GM12874 (cell line): ENCODE data around the gene HORMAD1.

Experiments used
- CTCF ChIP-seq: IDR thresholded peaks from 2 replicates; pipeline ENCODE4 v1.5.1; 2011; ENCODE audit warnings: low read depth, mild to moderate bottlenecking, control low read depth, low read length, moderate library complexity; ENCODE audit not compliant: insufficient read depth

Gene HORMAD1

GRCh38 chr1:150662811-150663210 is 57.9 kb downstream of the HORMAD1 start:
- TF ChIP-seq CTCF, result no peak

GRCh38 chr1:150661156-150661555 is 59.5 kb downstream of the HORMAD1 start:
- no peak for TF ChIP-seq CTCF

- TF ChIP-seq CTCF, result no peak
These were observed 60.1 kb downstream of the HORMAD1 start for GRCh38 chr1:150660584-150660983.

- no peak for TF ChIP-seq CTCF
These were observed 70.5 kb downstream of the HORMAD1 start for GRCh38 chr1:150650193-150650592.

- TF ChIP-seq CTCF, result no peak
These were observed 71.1 kb downstream of the HORMAD1 start for GRCh38 chr1:150649441-150650075.
